OCI-M2 (cell line): ENCODE results near the gene CREB3L2.
"Not testable (repeated sequence)": the region's sequence is repeated elsewhere in the genome, so short reads cannot be mapped to it uniquely, and the experiment has no call there.

ENCODE experiments used
- DNase-seq: peaks from one replicate; lab custom pipeline; 2025; ENCODE audit not compliant: unreplicated experiment; lab: John Stamatoyannopoulos, UW

The CREB3L2 gene

GRCh38 chr7:137935884-137936508 lies 65.9 kb downstream of the CREB3L2 start:
- DNase-seq, result no peak

- DNase-seq, result no peak
These were observed 66.7 kb downstream of the CREB3L2 start for GRCh38 chr7:137934941-137935883.

GRCh38 chr7:137934176-137934826 lies 67.6 kb downstream of the CREB3L2 start:
- no peak for DNase-seq

GRCh38 chr7:137933270-137934017 lies 68.4 kb downstream of the CREB3L2 start:
- DNase-seq, result no peak

- DNase-seq, result no peak
These were observed 69.0 kb downstream of the CREB3L2 start for GRCh38 chr7:137932881-137933269.

GRCh38 chr7:137931823-137932222 lies 70.1 kb downstream of the CREB3L2 start:
- DNase-seq, result no peak

GRCh38 chr7:137930581-137930980 lies 71.3 kb downstream of the CREB3L2 start:
- DNase-seq, result no peak

- no peak for DNase-seq
These were observed 73.3 kb downstream of the CREB3L2 start for GRCh38 chr7:137928626-137929025.

GRCh38 chr7:137927386-137927785 lies 74.5 kb downstream of the CREB3L2 start:
- DNase-seq, result no peak

- DNase-seq, result not testable (repeated sequence)
These were observed 75.7 kb downstream of the CREB3L2 start for GRCh38 chr7:137926206-137926605.

- no peak for DNase-seq
These were observed 76.1 kb downstream of the CREB3L2 start for GRCh38 chr7:137925754-137926153.

- DNase-seq, result no peak
These were observed 76.8 kb downstream of the CREB3L2 start for GRCh38 chr7:137925091-137925490.

- DNase-seq, result no peak
These were observed 78.5 kb downstream of the CREB3L2 start for GRCh38 chr7:137923380-137923779.

GRCh38 chr7:137920637-137921399 lies 81.1 kb downstream of the CREB3L2 start:
- DNase-seq, result no peak

- DNase-seq, result no peak
These were observed 81.9 kb downstream of the CREB3L2 start for GRCh38 chr7:137919987-137920386.

GRCh38 chr7:137916980-137917645 lies 84.8 kb downstream of the CREB3L2 start:
- no peak for DNase-seq

- no peak for DNase-seq
These were observed 85.3 kb downstream of the CREB3L2 start for GRCh38 chr7:137916564-137916963.

GRCh38 chr7:137915266-137915665 lies 86.6 kb downstream of the CREB3L2 start:
- no peak for DNase-seq

GRCh38 chr7:137913985-137914384 lies 87.9 kb downstream of the CREB3L2 start:
- no peak for DNase-seq

- DNase-seq, result no peak
These were observed 92.8 kb downstream of the CREB3L2 start for GRCh38 chr7:137909042-137909441.
